Measurements from ENCODE around the gene MKRN2. TPM values are rescaled to one million over a fixed set of nuclear protein-coding genes. Genes with fewer than 3 reads are reported as not detected.

Gene MKRN2
- total RNA-seq, 4 donors from 2014 or later = 14.8 to 29.9 (median 25.1) TPM

GRCh38 chr3:12518261-12519028 lies 38.4 kb upstream of the MKRN2 start:
- DNase-seq = no peak
- Histone ChIP-seq H3K9me3 (no peaks in the 10 kb centered on the region), H3K27me3 (no peaks in the 10 kb centered on the region), H3K4me1 (peaks cover 23 to 32% of the 10 kb centered on the region in 2 donors), H3K36me3 (no peaks in the 10 kb centered on the region), H3K27ac (no peak overlapping the region), H3K4me3 (no peak overlapping the region)
- no peak for TF ChIP-seq CTCF (IDR thresholded peaks at IDR 0.05 in 4 of 5, conservative IDR thresholded peaks at IDR 0.05 in 1 of 5)
- TF ChIP-seq POLR2A (IDR thresholded peaks at IDR 0.05) = no peak
- intact Hi-C loops (cut with DNase I; ENCODE audit: low total_unique reads) = no loop called here
- ATAC-seq = no peak
- in situ Hi-C loops (cut with MboI; ENCODE audit: low sequenced_read_pairs in 4 of 4) = no loop called here

- DNase-seq (no peak), ATAC-seq (no peak)
- in situ Hi-C loops (cut with MboI; ENCODE audit: low sequenced_read_pairs in 4 of 4) (no loop called here), intact Hi-C loops (cut with DNase I; ENCODE audit: low total_unique reads) (no loop called here)
- Histone ChIP-seq H3K4me1 (peaks cover 13 to 17% of the 10 kb centered on the region in 2 donors), H3K36me3 (peaks cover 0 to 2% of the 10 kb centered on the region in 2 donors), H3K4me3 (no peak overlapping the region), H3K9me3 (no peaks in the 10 kb centered on the region), H3K27ac (no peak overlapping the region), H3K27me3 (no peaks in the 10 kb centered on the region)
- TF ChIP-seq POLR2A (IDR thresholded peaks at IDR 0.05) (no peak), CTCF (IDR thresholded peaks at IDR 0.05 in 4 of 5, conservative IDR thresholded peaks at IDR 0.05 in 1 of 5) (no peak)
Observed at GRCh38 chr3:12521010-12521409, 35.9 kb upstream of the MKRN2 start.

GRCh38 chr3:12522721-12523120 lies 34.2 kb upstream of the MKRN2 start:
- TF ChIP-seq POLR2A (IDR thresholded peaks at IDR 0.05) (no peak), CTCF (IDR thresholded peaks at IDR 0.05 in 4 of 5, conservative IDR thresholded peaks at IDR 0.05 in 1 of 5) (peak in 2 of 5 experiments; percentile 49 to 63)
- H3K4me3 ChIP-seq = no peak overlapping the region
- H3K9me3 ChIP-seq = no peaks in the 10 kb centered on the region
- DNase-seq (peak; percentile 64 to 81), ATAC-seq (peak; percentile 88 to 95)
- in situ Hi-C loops (cut with MboI; ENCODE audit: low sequenced_read_pairs in 4 of 4) = no loop called here
- H3K4me1 ChIP-seq = peaks cover 22 to 27% of the 10 kb centered on the region in 2 donors
- intact Hi-C loops (cut with DNase I; ENCODE audit: low total_unique reads) = no loop called here
- no peaks in the 10 kb centered on the region for H3K27me3 ChIP-seq
- peaks cover 0 to 9% of the 10 kb centered on the region in 2 donors for H3K36me3 ChIP-seq
- H3K27ac ChIP-seq = peak overlapping the region; percentile 57 to 74 (median 70)

- Histone ChIP-seq H3K27ac (peak overlapping the region in 1 of 4 donors; percentile 42), H3K27me3 (no peaks in the 10 kb centered on the region), H3K4me1 (peaks cover 10 to 22% of the 10 kb centered on the region in 2 donors), H3K4me3 (no peak overlapping the region), H3K36me3 (peaks cover 0 to 33% of the 10 kb centered on the region in 2 donors), H3K9me3 (no peaks in the 10 kb centered on the region)
- DNase-seq (no peak), ATAC-seq (no peak)
- intact Hi-C loops (cut with DNase I; ENCODE audit: low total_unique reads) = no loop called here
- TF ChIP-seq POLR2A (IDR thresholded peaks at IDR 0.05) (no peak), CTCF (IDR thresholded peaks at IDR 0.05 in 4 of 5, conservative IDR thresholded peaks at IDR 0.05 in 1 of 5) (no peak)
- in situ Hi-C loops (cut with MboI; ENCODE audit: low sequenced_read_pairs in 4 of 4) = no loop called here
Observed at GRCh38 chr3:12527757-12528143, 29.1 kb upstream of the MKRN2 start.
